ENCODE data around the gene VLDLR. TPM values are rescaled to one million over a fixed set of nuclear protein-coding genes. Genes with fewer than 3 reads are reported as not detected.

VLDLR gene
- polyA plus RNA-seq (2013, experiment 1 of 2): 3.6 TPM
- 3.6 TPM for polyA plus RNA-seq (2013, experiment 2 of 2)

DNA sequence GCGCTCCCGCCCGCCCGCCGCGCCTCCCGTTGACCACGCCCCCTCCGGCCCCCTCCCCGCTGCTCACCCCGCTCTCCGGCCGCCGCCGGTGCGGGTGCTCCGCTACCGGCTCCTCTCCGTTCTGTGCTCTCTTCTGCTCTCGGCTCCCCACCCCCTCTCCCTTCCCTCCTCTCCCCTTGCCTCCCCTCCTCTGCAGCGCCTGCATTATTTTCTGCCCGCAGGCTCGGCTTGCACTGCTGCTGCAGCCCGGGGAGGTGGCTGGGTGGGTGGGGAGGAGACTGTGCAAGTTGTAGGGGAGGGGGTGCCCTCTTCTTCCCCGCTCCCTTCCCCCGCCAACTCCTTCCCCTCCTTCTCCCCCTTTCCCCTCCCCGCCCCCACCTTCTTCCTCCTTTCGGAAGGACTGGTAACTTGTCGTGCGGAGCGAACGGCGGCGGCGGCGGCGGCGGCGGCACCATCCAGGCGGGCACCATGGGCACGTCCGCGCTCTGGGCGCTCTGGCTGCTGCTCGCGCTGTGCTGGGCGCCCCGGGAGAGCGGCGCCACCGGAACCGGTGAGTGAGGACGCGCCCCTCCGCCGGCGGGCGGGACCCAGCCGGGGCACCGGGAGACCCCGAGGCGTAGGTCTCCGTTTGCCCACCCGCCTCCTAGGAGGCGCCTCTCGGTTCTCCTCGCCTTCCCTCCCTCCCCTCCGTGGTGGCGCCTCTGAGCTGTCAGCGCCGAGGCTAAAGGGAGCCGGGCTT is at the start of gene VLDLR:
VLDLR (plus strand) TSS at position 66 of the 739 bp plus-strand sequence; CDS start at position 469, 403 bp downstream.
- DNase-seq (ENCODE audit: low spot score): peak; percentile 56
- H3K9ac ChIP-seq (ENCODE audit: low read depth, low read length, poor library complexity): peak within 1 kb of the TSS; percentile 80
- peak within 1 kb of the TSS; percentile 56 for H2BK15ac ChIP-seq (ENCODE audit: low read length)
- no peaks in the 10 kb centered on the region for H3K9me3 ChIP-seq (replicated peaks in 1 of 2; ENCODE audit: control insufficient read depth in 2 of 2, insufficient read depth in 1 of 2, low read depth in 1 of 2, low read length in 2 of 2)
- WGBS, 2 donors (ENCODE audit: extremely low coverage in 2 of 2, insufficient read length in 2 of 2, insufficient replicate concordance in 1 of 2): no CpG with 5 or more reads among the region's 72 CpGs
- H2AFZ ChIP-seq (ENCODE audit: low read length): peak within 1 kb of the TSS; percentile 97
- H3K14ac ChIP-seq (ENCODE audit: low read length): no peak within 1 kb of the TSS
- H3K4me1 ChIP-seq (ENCODE audit: control insufficient read depth in 2 of 2, insufficient read depth in 1 of 2, low read depth in 1 of 2, low read length in 2 of 2): peaks cover 0 to 11% of the 10 kb centered on the region in 2 donors
- H2BK12ac ChIP-seq (ENCODE audit: low read length): no peak within 1 kb of the TSS
- H4K91ac ChIP-seq (ENCODE audit: low read depth, low read length, poor library complexity): no peak within 1 kb of the TSS
- H3K23ac ChIP-seq (ENCODE audit: low read depth, low read length, poor library complexity): peak within 1 kb of the TSS; percentile 46
- peaks cover 0 to 11% (median 3%) of the 10 kb centered on the region in 3 experiments for H3K27me3 ChIP-seq (ENCODE audit: control insufficient read depth in 3 of 3, insufficient read depth in 3 of 3, low read depth in 1 of 3, low read length in 3 of 3)
- H3K79me1 ChIP-seq (ENCODE audit: low read depth, low read length): no peaks in the 10 kb centered on the region
- no peak within 1 kb of the TSS for H3K4ac ChIP-seq (ENCODE audit: low read length)
- H2BK5ac ChIP-seq (ENCODE audit: low read length): peak within 1 kb of the TSS; percentile 58
- peak within 1 kb of the TSS; percentile 84 to 93 for H3K4me3 ChIP-seq (ENCODE audit: low read length in 2 of 2)
- no peak within 1 kb of the TSS for H2BK120ac ChIP-seq (ENCODE audit: low read depth, low read length)
- no peak within 1 kb of the TSS for H2AK5ac ChIP-seq (ENCODE audit: low read depth, low read length)
- peak within 1 kb of the TSS; percentile 81 for H3K18ac ChIP-seq (ENCODE audit: low read length)
- no peak within 1 kb of the TSS for H3K27ac ChIP-seq (replicated peaks; ENCODE audit: low read length)
- H3K36me3 ChIP-seq (replicated peaks in 1 of 2; ENCODE audit: control insufficient read depth in 2 of 2, insufficient read depth in 2 of 2, low read length in 2 of 2): no peaks in the 10 kb centered on the region
- peak within 1 kb of the TSS; percentile 79 for H3K4me2 ChIP-seq (ENCODE audit: insufficient read depth, low read length, poor library complexity, severe bottlenecking)
- H4K8ac ChIP-seq (ENCODE audit: low read depth, low read length): no peak within 1 kb of the TSS

DNA sequence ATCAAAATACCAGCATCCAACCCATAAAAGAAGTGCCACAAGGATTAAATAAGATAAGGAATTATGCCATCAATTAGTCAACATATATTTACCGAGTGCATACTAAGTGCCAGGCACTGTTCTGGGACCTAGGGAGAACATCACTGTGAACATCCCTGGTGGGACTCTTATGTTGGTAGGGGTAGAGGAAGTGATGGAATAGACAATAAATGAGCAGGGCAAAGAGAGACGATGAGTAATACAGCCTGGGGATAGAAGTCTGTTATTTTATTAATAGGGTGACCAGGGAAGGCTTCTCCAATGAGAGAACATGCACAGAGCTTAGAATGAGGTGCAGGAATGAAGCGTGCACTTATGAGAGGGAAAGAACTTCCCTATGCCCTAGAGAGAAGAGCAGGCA is 47.4 kb upstream of the VLDLR start:
- Histone ChIP-seq H2BK120ac (ENCODE audit: low read depth, low read length) (no peak overlapping the region), H4K8ac (ENCODE audit: low read depth, low read length) (no peak overlapping the region), H2BK12ac (ENCODE audit: low read length) (no peak overlapping the region), H3K9me3 (replicated peaks in 1 of 2; ENCODE audit: control insufficient read depth in 2 of 2, insufficient read depth in 1 of 2, low read depth in 1 of 2, low read length in 2 of 2) (peaks cover 0 to 1% of the 10 kb centered on the region in 2 donors), H2AK5ac (ENCODE audit: low read depth, low read length) (no peak overlapping the region), H4K91ac (ENCODE audit: low read depth, low read length, poor library complexity) (no peak overlapping the region), H3K27ac (replicated peaks; ENCODE audit: low read length) (no peak overlapping the region), H3K36me3 (replicated peaks in 1 of 2; ENCODE audit: control insufficient read depth in 2 of 2, insufficient read depth in 2 of 2, low read length in 2 of 2) (no peaks in the 10 kb centered on the region), H3K79me1 (ENCODE audit: low read depth, low read length) (no peaks in the 10 kb centered on the region), H3K14ac (ENCODE audit: low read length) (no peak overlapping the region), H3K4me3 (ENCODE audit: low read length in 2 of 2) (no peak overlapping the region), H3K23ac (ENCODE audit: low read depth, low read length, poor library complexity) (no peak overlapping the region), H3K4me1 (ENCODE audit: control insufficient read depth in 2 of 2, insufficient read depth in 1 of 2, low read depth in 1 of 2, low read length in 2 of 2) (no peaks in the 10 kb centered on the region), H3K18ac (ENCODE audit: low read length) (no peak overlapping the region), H3K27me3 (ENCODE audit: control insufficient read depth in 3 of 3, insufficient read depth in 3 of 3, low read depth in 1 of 3, low read length in 3 of 3) (no peaks in the 10 kb centered on the region), H3K4me2 (ENCODE audit: insufficient read depth, low read length, poor library complexity, severe bottlenecking) (no peak overlapping the region), H3K4ac (ENCODE audit: low read length) (no peak overlapping the region), H2AFZ (ENCODE audit: low read length) (no peak overlapping the region), H2BK5ac (ENCODE audit: low read length) (no peak overlapping the region), H2BK15ac (ENCODE audit: low read length) (no peak overlapping the region), H3K9ac (ENCODE audit: low read depth, low read length, poor library complexity) (no peak overlapping the region)
- no peak for DNase-seq (ENCODE audit: low spot score)
- no CpG with 5 or more reads among the region's 3 CpGs for WGBS, 2 donors (ENCODE audit: extremely low coverage in 2 of 2, insufficient read length in 2 of 2, insufficient replicate concordance in 1 of 2)

DNA sequence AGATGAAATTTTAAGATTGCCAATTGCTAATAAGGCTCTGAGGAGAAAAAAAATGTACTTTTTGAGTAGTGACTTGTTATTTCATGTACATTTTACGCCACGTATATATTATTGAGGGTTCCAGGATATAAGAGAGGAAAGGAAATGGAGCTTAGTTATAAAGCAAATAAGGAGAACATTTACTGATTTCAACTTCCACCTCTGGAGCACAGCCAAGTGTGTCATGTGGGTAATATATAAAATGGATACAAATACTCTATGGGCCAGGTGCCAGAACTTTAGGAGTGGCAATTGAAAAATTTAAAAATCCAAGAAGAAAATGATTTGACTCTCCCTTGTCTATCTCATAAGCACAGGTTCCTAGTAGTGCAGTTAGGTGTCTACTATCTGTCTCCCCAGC is 45.0 kb upstream of the VLDLR start:
- Histone ChIP-seq H4K8ac (ENCODE audit: low read depth, low read length) (no peak overlapping the region), H3K79me1 (ENCODE audit: low read depth, low read length) (no peaks in the 10 kb centered on the region), H3K36me3 (replicated peaks in 1 of 2; ENCODE audit: control insufficient read depth in 2 of 2, insufficient read depth in 2 of 2, low read length in 2 of 2) (no peaks in the 10 kb centered on the region), H3K9ac (ENCODE audit: low read depth, low read length, poor library complexity) (no peak overlapping the region), H3K9me3 (replicated peaks in 1 of 2; ENCODE audit: control insufficient read depth in 2 of 2, insufficient read depth in 1 of 2, low read depth in 1 of 2, low read length in 2 of 2) (peaks cover 0 to 1% of the 10 kb centered on the region in 2 donors), H3K4me3 (ENCODE audit: low read length in 2 of 2) (no peak overlapping the region), H2BK120ac (ENCODE audit: low read depth, low read length) (no peak overlapping the region), H3K4me1 (ENCODE audit: control insufficient read depth in 2 of 2, insufficient read depth in 1 of 2, low read depth in 1 of 2, low read length in 2 of 2) (no peaks in the 10 kb centered on the region), H3K18ac (ENCODE audit: low read length) (no peak overlapping the region), H2BK15ac (ENCODE audit: low read length) (no peak overlapping the region), H2BK5ac (ENCODE audit: low read length) (no peak overlapping the region), H3K27me3 (ENCODE audit: control insufficient read depth in 3 of 3, insufficient read depth in 3 of 3, low read depth in 1 of 3, low read length in 3 of 3) (no peaks in the 10 kb centered on the region), H2AFZ (ENCODE audit: low read length) (no peak overlapping the region), H3K14ac (ENCODE audit: low read length) (no peak overlapping the region), H2AK5ac (ENCODE audit: low read depth, low read length) (no peak overlapping the region), H3K4me2 (ENCODE audit: insufficient read depth, low read length, poor library complexity, severe bottlenecking) (no peak overlapping the region), H2BK12ac (ENCODE audit: low read length) (no peak overlapping the region), H3K4ac (ENCODE audit: low read length) (no peak overlapping the region), H3K27ac (replicated peaks; ENCODE audit: low read length) (no peak overlapping the region), H3K23ac (ENCODE audit: low read depth, low read length, poor library complexity) (no peak overlapping the region), H4K91ac (ENCODE audit: low read depth, low read length, poor library complexity) (no peak overlapping the region)
- no peak for DNase-seq (ENCODE audit: low spot score)
- WGBS, 2 donors (ENCODE audit: extremely low coverage in 2 of 2, insufficient read length in 2 of 2, insufficient replicate concordance in 1 of 2): no CpG with 5 or more reads among the region's 2 CpGs

DNA sequence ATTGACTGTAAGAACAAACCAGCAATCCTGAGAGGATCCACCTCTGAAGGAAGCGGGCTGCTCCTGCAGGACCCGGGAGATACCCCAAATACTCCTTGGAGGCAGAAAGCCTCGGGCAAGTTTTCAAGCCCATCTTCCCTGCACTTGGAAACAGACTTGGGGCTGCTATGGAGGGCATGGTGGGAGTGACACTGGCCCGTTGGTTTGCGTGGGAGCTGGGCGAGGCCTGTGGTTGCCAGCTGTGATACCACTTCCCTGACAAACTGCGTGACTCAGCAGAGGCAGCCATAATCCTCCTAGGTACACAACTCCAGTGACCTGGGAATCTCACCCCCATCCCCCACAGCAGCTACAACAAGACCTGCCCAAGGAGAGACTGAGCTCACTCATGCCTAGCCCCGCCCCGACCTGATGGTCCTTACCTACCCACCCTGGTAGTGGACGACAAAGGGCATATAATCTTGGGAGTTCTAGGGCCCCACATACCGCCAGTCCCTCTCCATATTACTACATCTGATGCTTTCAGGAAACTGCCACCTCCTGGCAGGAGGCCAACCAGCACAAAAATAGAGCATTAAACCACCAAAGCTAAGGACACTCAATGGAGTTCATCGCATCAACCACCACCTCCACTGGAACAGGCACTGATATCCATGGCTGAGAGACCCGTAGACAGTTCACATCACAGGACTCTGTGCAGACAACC is 38.1 kb upstream of the VLDLR start:
- no peak overlapping the region for H3K4me2 ChIP-seq (ENCODE audit: insufficient read depth, low read length, poor library complexity, severe bottlenecking)
- H2AFZ ChIP-seq (ENCODE audit: low read length): no peak overlapping the region
- no peak overlapping the region for H3K27ac ChIP-seq (replicated peaks; ENCODE audit: low read length)
- WGBS, 2 donors (ENCODE audit: extremely low coverage in 2 of 2, insufficient read length in 2 of 2, insufficient replicate concordance in 1 of 2): no CpG with 5 or more reads among the region's 13 CpGs
- H3K14ac ChIP-seq (ENCODE audit: low read length): no peak overlapping the region
- H2AK5ac ChIP-seq (ENCODE audit: low read depth, low read length): peak overlapping the region; percentile 56
- H2BK15ac ChIP-seq (ENCODE audit: low read length): no peak overlapping the region
- no peaks in the 10 kb centered on the region for H3K4me1 ChIP-seq (ENCODE audit: control insufficient read depth in 2 of 2, insufficient read depth in 1 of 2, low read depth in 1 of 2, low read length in 2 of 2)
- H3K4ac ChIP-seq (ENCODE audit: low read length): no peak overlapping the region
- H2BK120ac ChIP-seq (ENCODE audit: low read depth, low read length): no peak overlapping the region
- no peak overlapping the region for H2BK12ac ChIP-seq (ENCODE audit: low read length)
- no peak overlapping the region for H3K23ac ChIP-seq (ENCODE audit: low read depth, low read length, poor library complexity)
- H4K91ac ChIP-seq (ENCODE audit: low read depth, low read length, poor library complexity): no peak overlapping the region
- peak overlapping the region; percentile 17 for H4K8ac ChIP-seq (ENCODE audit: low read depth, low read length)
- no peaks in the 10 kb centered on the region for H3K36me3 ChIP-seq (replicated peaks in 1 of 2; ENCODE audit: control insufficient read depth in 2 of 2, insufficient read depth in 2 of 2, low read length in 2 of 2)
- H3K9ac ChIP-seq (ENCODE audit: low read depth, low read length, poor library complexity): no peak overlapping the region
- no peaks in the 10 kb centered on the region for H3K79me1 ChIP-seq (ENCODE audit: low read depth, low read length)
- H3K18ac ChIP-seq (ENCODE audit: low read length): no peak overlapping the region
- no peaks in the 10 kb centered on the region for H3K27me3 ChIP-seq (ENCODE audit: control insufficient read depth in 3 of 3, insufficient read depth in 3 of 3, low read depth in 1 of 3, low read length in 3 of 3)
- no peak for DNase-seq (ENCODE audit: low spot score)
- no peak overlapping the region for H3K4me3 ChIP-seq (ENCODE audit: low read length in 2 of 2)
- H2BK5ac ChIP-seq (ENCODE audit: low read length): no peak overlapping the region
- H3K9me3 ChIP-seq (replicated peaks in 1 of 2; ENCODE audit: control insufficient read depth in 2 of 2, insufficient read depth in 1 of 2, low read depth in 1 of 2, low read length in 2 of 2): peaks cover 0 to 7% of the 10 kb centered on the region in 2 donors

All from neuronal stem cell (in vitro differentiated cells).